Measurements from ENCODE around the gene RNF183.

Gene RNF183

GRCh38 chr9:113274474-113275156, 28.6 kb downstream of the RNF183 start:
- H3K27ac ChIP-seq = peak overlapping the region; percentile 91
- TF ChIP-seq, protein P1, sequence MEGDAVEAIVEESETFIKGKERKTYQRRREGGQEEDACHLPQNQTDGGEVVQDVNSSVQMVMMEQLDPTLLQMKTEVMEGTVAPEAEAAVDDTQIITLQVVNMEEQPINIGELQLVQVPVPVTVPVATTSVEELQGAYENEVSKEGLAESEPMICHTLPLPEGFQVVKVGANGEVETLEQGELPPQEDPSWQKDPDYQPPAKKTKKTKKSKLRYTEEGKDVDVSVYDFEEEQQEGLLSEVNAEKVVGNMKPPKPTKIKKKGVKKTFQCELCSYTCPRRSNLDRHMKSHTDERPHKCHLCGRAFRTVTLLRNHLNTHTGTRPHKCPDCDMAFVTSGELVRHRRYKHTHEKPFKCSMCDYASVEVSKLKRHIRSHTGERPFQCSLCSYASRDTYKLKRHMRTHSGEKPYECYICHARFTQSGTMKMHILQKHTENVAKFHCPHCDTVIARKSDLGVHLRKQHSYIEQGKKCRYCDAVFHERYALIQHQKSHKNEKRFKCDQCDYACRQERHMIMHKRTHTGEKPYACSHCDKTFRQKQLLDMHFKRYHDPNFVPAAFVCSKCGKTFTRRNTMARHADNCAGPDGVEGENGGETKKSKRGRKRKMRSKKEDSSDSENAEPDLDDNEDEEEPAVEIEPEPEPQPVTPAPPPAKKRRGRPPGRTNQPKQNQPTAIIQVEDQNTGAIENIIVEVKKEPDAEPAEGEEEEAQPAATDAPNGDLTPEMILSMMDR (conservative IDR thresholded peaks at IDR 0.05) = peak; percentile 85

DNA sequence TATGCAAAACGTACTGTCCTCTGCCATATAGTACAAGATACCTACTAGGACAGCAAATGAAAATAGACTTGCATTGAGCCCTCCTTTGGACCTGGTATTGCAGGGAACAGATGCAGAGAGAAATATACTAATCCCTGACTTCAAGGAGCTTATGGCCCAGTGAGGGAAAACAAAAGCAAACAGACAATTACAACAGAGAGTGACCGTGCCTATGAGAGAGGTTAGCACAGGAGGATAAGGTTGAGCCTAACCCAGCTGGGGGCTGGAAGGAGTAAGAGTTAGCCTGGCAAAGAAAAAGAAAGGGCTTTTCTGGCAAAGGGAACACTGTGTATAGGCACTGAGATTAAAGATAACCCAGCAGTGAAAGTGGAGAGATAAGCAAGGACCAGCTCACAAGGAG, 33.3 kb downstream of the RNF183 start:
- no peak overlapping the region for H3K27ac ChIP-seq
- TF ChIP-seq, protein P1 (conservative IDR thresholded peaks at IDR 0.05) = no peak

DNA sequence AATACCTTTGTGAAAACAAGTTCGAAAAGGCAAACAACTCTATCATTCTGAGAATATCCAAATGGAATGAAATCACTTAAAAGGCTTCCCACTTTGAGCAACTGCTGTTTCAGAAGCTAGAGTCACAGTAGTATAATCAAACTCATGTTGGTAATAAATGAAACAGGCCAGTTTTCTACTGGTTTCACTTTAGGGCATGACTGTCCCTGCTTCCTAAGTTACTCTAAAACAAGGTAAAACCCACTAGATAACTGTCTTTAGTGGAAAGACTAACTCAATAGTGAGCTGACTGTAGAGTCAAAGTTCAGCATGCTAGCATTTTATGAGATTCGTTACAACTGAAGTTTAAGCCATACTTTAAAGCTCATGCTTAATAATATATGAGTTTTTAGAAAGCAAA, 33.8 kb downstream of the RNF183 start:
- TF ChIP-seq, protein P1 (conservative IDR thresholded peaks at IDR 0.05) = no peak
- no peak overlapping the region for H3K27ac ChIP-seq

DNA sequence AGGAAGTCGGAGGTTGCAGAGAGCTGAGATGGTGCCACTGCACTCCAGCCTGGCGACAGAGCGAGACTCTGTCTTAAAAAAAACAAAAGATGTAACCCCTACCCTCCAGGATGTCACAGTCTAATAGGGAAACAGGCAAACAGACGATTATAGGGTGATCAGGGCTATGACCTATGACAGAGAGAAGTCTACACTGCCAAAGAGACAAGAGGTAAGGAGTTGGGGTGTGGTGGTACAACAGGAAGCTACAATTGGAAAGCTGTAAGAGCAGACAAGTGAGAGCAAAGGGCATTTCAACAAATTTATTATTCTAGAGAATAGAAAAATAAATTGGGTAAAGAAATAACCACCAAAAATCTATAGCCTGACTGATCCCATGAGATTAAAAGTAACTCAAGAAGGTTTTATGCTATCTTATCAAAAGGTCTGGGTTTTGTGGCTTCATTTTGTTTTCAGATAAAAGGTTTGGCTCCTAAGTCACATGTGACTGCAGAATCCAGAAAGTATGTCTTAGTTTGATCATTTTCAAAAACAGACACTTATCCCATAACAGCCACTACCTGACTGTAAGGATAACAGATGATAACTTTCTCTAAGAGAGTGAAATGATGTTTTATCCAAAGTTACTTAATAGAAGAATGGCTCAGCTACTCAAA, 35.1 kb downstream of the RNF183 start:
- no peak overlapping the region for H3K27ac ChIP-seq
- TF ChIP-seq, protein P1 (conservative IDR thresholded peaks at IDR 0.05) = no peak

- H3K27ac ChIP-seq = no peak overlapping the region
- TF ChIP-seq, protein P1 (conservative IDR thresholded peaks at IDR 0.05) = no peak
Measured at GRCh38 chr9:113266174-113266573, 37.0 kb downstream of the RNF183 start.

GRCh38 chr9:113261917-113262671, 41.1 kb downstream of the RNF183 start:
- TF ChIP-seq, protein P1 (conservative IDR thresholded peaks at IDR 0.05) = no peak
- H3K27ac ChIP-seq = no peak overlapping the region

- H3K27ac ChIP-seq = peak overlapping the region; percentile 61
Measured at GRCh38 chr9:113258282-113258681, 44.9 kb downstream of the RNF183 start.

More at GRCh38 chr9:113258282-113258681, 44.9 kb downstream of the RNF183 start:
- TF ChIP-seq, protein P1 (conservative IDR thresholded peaks at IDR 0.05) = no peak

Data from VCaP (cell line).